Keratinocyte (primary cell): ENCODE data around the gene CFAP57. TPM values are rescaled to one million over a fixed set of nuclear protein-coding genes. Genes with fewer than 3 reads are reported as not detected.

Experiments
- DNase-seq: peaks from one replicate; pipeline ENCODE4 v3.0.0-alpha.2; 2011; ENCODE audit warnings: low read depth, missing footprints, low spot score
- FAIRE-seq: peaks from 2 replicates; lab custom pipeline; 2011; peaks lifted over from hg19 to GRCh38; lab: Jason Lieb, UNC
- H2AFZ ChIP-seq: 2 replicates; pipeline ENCODE4 v1.6.0; 2012; ENCODE audit warnings: low read length, control low read depth, inconsistent platforms; ENCODE audit not compliant: control insufficient read depth
- H3K27ac ChIP-seq: 2 replicates; pipeline ENCODE4 v1.5.1; 2011; ENCODE audit warnings: low read length; ENCODE audit not compliant: control insufficient read depth, insufficient read depth
- H3K27me3 ChIP-seq: 3 replicates; pipeline ENCODE4 v1.6.0; 2011; ENCODE audit warnings: low read length; ENCODE audit not compliant: control insufficient read depth, insufficient read depth; ENCODE audit errors: extremely low read depth
- H3K36me3 ChIP-seq, 2 experiments: 2 replicates in 1 of 2; 3 replicates in 1 of 2; pipeline ENCODE4 v1.5.1; 2011; ENCODE audit warnings: low read length in 2 of 2, mild to moderate bottlenecking in 1 of 2; ENCODE audit not compliant: control insufficient read depth in 2 of 2, insufficient read depth in 2 of 2; ENCODE audit errors: extremely low read depth in 1 of 2
- H3K4me1 ChIP-seq: 3 replicates; pipeline ENCODE4 v1.5.1; 2011; ENCODE audit warnings: low read length; ENCODE audit not compliant: control insufficient read depth, insufficient read depth; ENCODE audit errors: extremely low read depth
- H3K4me2 ChIP-seq: 3 replicates; pipeline ENCODE4 v1.6.0; 2011; ENCODE audit warnings: low read depth, low read length; ENCODE audit not compliant: control insufficient read depth, insufficient read depth; ENCODE audit errors: extremely low read depth
- H3K4me3 ChIP-seq, 3 experiments: fragments of 200-600 bp in 1 of 3; sonication (generic) in 1 of 3; 2 replicates in 2 of 3; 3 replicates in 1 of 3; pipeline ENCODE4 v1.5.1; 2011 to 2016; ENCODE audit warnings: low read length in 3 of 3, mild to moderate bottlenecking in 3 of 3, control low read depth in 2 of 3, inconsistent platforms in 1 of 3, low read depth in 1 of 3, mixed read lengths in 1 of 3, mixed run types in 1 of 3, moderate library complexity in 1 of 3; ENCODE audit not compliant: control insufficient read depth in 2 of 3, insufficient read depth in 2 of 3; ENCODE audit errors: extremely low read depth in 1 of 3
- H3K79me2 ChIP-seq: 2 replicates; pipeline ENCODE4 v1.6.0; 2012; ENCODE audit warnings: low read length; ENCODE audit not compliant: control insufficient read depth, insufficient read depth
- H3K9ac ChIP-seq: 3 replicates; pipeline ENCODE4 v1.6.0; 2011; ENCODE audit warnings: low read length; ENCODE audit not compliant: control insufficient read depth, insufficient read depth; ENCODE audit errors: extremely low read depth
- H3K9me1 ChIP-seq: 3 replicates; pipeline ENCODE4 v1.6.0; 2011; ENCODE audit warnings: low read length; ENCODE audit not compliant: control insufficient read depth, insufficient read depth; ENCODE audit errors: extremely low read depth
- H3K9me3 ChIP-seq: 2 replicates; pipeline ENCODE4 v1.5.1; 2012; ENCODE audit warnings: low read depth, low read length; ENCODE audit not compliant: control insufficient read depth
- H4K20me1 ChIP-seq: 3 replicates; pipeline ENCODE4 v1.6.0; 2011; ENCODE audit warnings: low read length; ENCODE audit not compliant: control insufficient read depth, insufficient read depth; ENCODE audit errors: extremely low read depth
- EZH2 ChIP-seq: IDR thresholded peaks from one replicate; pipeline ENCODE4 v1.6.1; 2012; ENCODE audit warnings: inconsistent platforms, mild to moderate bottlenecking, low read length, moderate library complexity
- dilution Hi-C: fragments of 300-500 bp; cut with MboI; formaldehyde crosslinking; loops from one replicate; pipeline ENCODE4 v1.7.0; 2020; ENCODE audit warnings: low sequenced_read_pairs; ENCODE audit not compliant: extremely low pct_ligation_motif_present
- polyA plus RNA-seq, 5 experiments: library from polyadenylated mRNA; depleted of rRNA in 3 of 5; stranded (reverse) in 3 of 5; stranded (forward) in 1 of 5; unstranded in 1 of 5; fragments of >200 nt; gene quantifications; 1 replicate in 1 of 5; 2 replicates in 3 of 5; 3 replicates in 1 of 5; pipeline versions ENCODE4 v1.2.1 to v1.2.3, GENCODE V29; 2011 to 2012; ENCODE audit warnings: missing spikeins in 2 of 5, low read depth in 1 of 5, low replicate concordance in 1 of 5
- TF ChIP-seq, protein P1 (sequence below), 3 experiments: IDR thresholded peaks in 1 of 3; conservative IDR thresholded peaks in 1 of 3; optimal IDR thresholded peaks in 1 of 3; 2 replicates in 2 of 3; 3 replicates in 1 of 3; pipeline versions ENCODE3 to v1.5.1; 2011; ENCODE audit warnings: low read length in 3 of 3, mild to moderate bottlenecking in 3 of 3, moderate library complexity in 2 of 3, control low read depth in 1 of 3, inconsistent platforms in 1 of 3; ENCODE audit not compliant: insufficient read depth in 2 of 3; ENCODE audit errors: extremely low read depth in 1 of 3

The CFAP57 gene
- polyA plus RNA-seq, 1 donor (not counting 4 experiments of a cell fraction or from before 2014, with no cell fraction given), result 0.39 TPM

DNA sequence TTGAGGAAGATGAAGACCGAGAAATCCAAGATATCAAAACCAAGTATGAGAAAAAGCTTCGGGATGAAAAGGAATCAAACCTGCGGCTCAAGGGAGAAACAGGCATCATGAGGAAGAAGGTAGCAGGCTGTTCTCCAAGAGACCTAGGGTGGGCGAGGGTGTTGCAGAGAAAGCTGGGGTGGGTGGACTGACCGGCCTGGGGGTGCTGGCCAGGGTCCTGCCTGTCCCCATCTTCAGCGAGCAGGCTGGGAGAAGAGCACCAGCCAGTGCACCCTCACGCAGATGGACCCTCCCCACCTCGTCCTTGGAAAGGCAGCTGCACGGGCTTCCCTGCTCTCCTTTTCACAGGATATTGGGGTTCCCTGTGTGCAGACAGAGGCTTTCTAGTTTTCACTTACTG lies 50.7 kb downstream of the CFAP57 start:
- Histone ChIP-seq H3K9ac (no peak overlapping the region), H3K4me2 (no peak overlapping the region), H3K36me3 (no peaks in the 10 kb centered on the region), H3K79me2 (no peaks in the 10 kb centered on the region), H4K20me1 (no peaks in the 10 kb centered on the region), H3K27me3 (no peaks in the 10 kb centered on the region), H2AFZ (no peak overlapping the region), H3K27ac (no peak overlapping the region), H3K9me3 (no peaks in the 10 kb centered on the region), H3K4me3 (no peak overlapping the region), H3K4me1 (no peaks in the 10 kb centered on the region), H3K9me1 (no peaks in the 10 kb centered on the region)
- dilution Hi-C loops, result no loop called here
- no peak for FAIRE-seq
- no peak for DNase-seq
- TF ChIP-seq EZH2, result no peak
- TF ChIP-seq, protein P1, sequence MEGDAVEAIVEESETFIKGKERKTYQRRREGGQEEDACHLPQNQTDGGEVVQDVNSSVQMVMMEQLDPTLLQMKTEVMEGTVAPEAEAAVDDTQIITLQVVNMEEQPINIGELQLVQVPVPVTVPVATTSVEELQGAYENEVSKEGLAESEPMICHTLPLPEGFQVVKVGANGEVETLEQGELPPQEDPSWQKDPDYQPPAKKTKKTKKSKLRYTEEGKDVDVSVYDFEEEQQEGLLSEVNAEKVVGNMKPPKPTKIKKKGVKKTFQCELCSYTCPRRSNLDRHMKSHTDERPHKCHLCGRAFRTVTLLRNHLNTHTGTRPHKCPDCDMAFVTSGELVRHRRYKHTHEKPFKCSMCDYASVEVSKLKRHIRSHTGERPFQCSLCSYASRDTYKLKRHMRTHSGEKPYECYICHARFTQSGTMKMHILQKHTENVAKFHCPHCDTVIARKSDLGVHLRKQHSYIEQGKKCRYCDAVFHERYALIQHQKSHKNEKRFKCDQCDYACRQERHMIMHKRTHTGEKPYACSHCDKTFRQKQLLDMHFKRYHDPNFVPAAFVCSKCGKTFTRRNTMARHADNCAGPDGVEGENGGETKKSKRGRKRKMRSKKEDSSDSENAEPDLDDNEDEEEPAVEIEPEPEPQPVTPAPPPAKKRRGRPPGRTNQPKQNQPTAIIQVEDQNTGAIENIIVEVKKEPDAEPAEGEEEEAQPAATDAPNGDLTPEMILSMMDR (optimal IDR thresholded peaks at IDR 0.05 in 1 of 3, IDR thresholded peaks at IDR 0.05 in 1 of 3, conservative IDR thresholded peaks at IDR 0.05 in 1 of 3; ENCODE audit: extremely low read depth in 1 of 3, insufficient read depth in 2 of 3, low read length in 3 of 3), result no peak

DNA sequence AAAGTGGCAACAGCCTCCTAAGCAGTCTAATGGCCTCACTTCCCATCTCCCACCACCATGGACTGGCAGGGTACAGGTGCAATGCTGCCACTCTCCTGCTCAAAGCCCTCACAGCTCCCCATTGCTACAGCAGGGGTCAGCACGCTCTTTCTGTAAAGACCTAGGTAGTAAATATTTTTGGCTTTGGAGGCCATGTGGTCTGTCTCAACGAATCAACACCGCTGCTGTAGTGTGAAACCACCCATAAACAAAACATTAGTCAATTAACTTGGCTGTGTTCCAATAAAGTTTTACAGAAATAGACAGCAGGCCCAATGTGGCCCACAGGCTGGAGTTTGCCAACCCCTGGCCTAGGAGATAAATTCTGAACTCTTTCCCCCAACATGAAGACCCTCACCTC lies 53.0 kb downstream of the CFAP57 start:
- no peaks in the 10 kb centered on the region for H3K79me2 ChIP-seq
- H3K9ac ChIP-seq, result no peak overlapping the region
- no peak overlapping the region for H3K4me2 ChIP-seq
- no peaks in the 10 kb centered on the region for H3K27me3 ChIP-seq
- no peaks in the 10 kb centered on the region for H4K20me1 ChIP-seq
- FAIRE-seq (peak; percentile 79), DNase-seq (no peak)
- H3K4me1 ChIP-seq, result no peaks in the 10 kb centered on the region
- no peak overlapping the region for H3K4me3 ChIP-seq
- TF ChIP-seq, protein P1 (optimal IDR thresholded peaks at IDR 0.05 in 1 of 3, IDR thresholded peaks at IDR 0.05 in 1 of 3, conservative IDR thresholded peaks at IDR 0.05 in 1 of 3; ENCODE audit: extremely low read depth in 1 of 3, insufficient read depth in 2 of 3, low read length in 3 of 3), result no peak
- no peak for TF ChIP-seq EZH2
- no peaks in the 10 kb centered on the region for H3K9me1 ChIP-seq
- dilution Hi-C loops, result no loop called here
- H2AFZ ChIP-seq, result no peak overlapping the region
- H3K36me3 ChIP-seq, result no peaks in the 10 kb centered on the region
- H3K9me3 ChIP-seq, result no peaks in the 10 kb centered on the region
- no peak overlapping the region for H3K27ac ChIP-seq
